GM18868 (cell line): ENCODE results near the gene ZCCHC8.
"Not testable (repeated sequence)": the region's sequence is repeated elsewhere in the genome, so short reads cannot be mapped to it uniquely, and the experiment has no call there.

Experiments used
- ATAC-seq: cut with Tn5 transposase; IDR thresholded peaks from one replicate; pipeline ENCODE4 v1.9.1; 2021; ENCODE audit warnings: mild to moderate bottlenecking, moderate library complexity; ENCODE audit not compliant: unreplicated experiment

ZCCHC8 gene

GRCh38 chr12:122473543-122474323, 27.0 kb downstream of the ZCCHC8 start:
- peak; percentile 67 for ATAC-seq

GRCh38 chr12:122471324-122472226, 29.2 kb downstream of the ZCCHC8 start:
- no peak for ATAC-seq

- ATAC-seq = not testable (repeated sequence)
Observed at GRCh38 chr12:122470576-122470975, 30.2 kb downstream of the ZCCHC8 start.

GRCh38 chr12:122469856-122470255, 30.9 kb downstream of the ZCCHC8 start:
- ATAC-seq = not testable (repeated sequence)

- ATAC-seq = no peak
Observed at GRCh38 chr12:122467983-122468382, 32.7 kb downstream of the ZCCHC8 start.

GRCh38 chr12:122464317-122465042, 36.3 kb downstream of the ZCCHC8 start:
- ATAC-seq = not testable (repeated sequence)

- no peak for ATAC-seq
Observed at GRCh38 chr12:122460641-122461040, 40.1 kb downstream of the ZCCHC8 start.

GRCh38 chr12:122460061-122460460, 40.7 kb downstream of the ZCCHC8 start:
- no peak for ATAC-seq

- no peak for ATAC-seq
Observed at GRCh38 chr12:122459211-122459610, 41.5 kb downstream of the ZCCHC8 start.

GRCh38 chr12:122458105-122459035, 42.4 kb downstream of the ZCCHC8 start:
- no peak for ATAC-seq

- ATAC-seq = no peak
Observed at GRCh38 chr12:122457627-122458026, 43.1 kb downstream of the ZCCHC8 start.

- no peak for ATAC-seq
Observed at GRCh38 chr12:122454739-122455138, 46.0 kb downstream of the ZCCHC8 start.

- no peak for ATAC-seq
Observed at GRCh38 chr12:122454250-122454721, 46.4 kb downstream of the ZCCHC8 start.

GRCh38 chr12:122452701-122453285, 47.9 kb downstream of the ZCCHC8 start:
- ATAC-seq = no peak

- no peak for ATAC-seq
Observed at GRCh38 chr12:122449317-122449716, 51.4 kb downstream of the ZCCHC8 start.

- not testable (repeated sequence) for ATAC-seq
Observed at GRCh38 chr12:122447825-122448224, 52.9 kb downstream of the ZCCHC8 start.

- not testable (repeated sequence) for ATAC-seq
Observed at GRCh38 chr12:122446390-122446789, 54.3 kb downstream of the ZCCHC8 start.

GRCh38 chr12:122444071-122444470, 56.7 kb downstream of the ZCCHC8 start:
- ATAC-seq = not testable (repeated sequence)

GRCh38 chr12:122438822-122439221, 61.9 kb downstream of the ZCCHC8 start:
- not testable (repeated sequence) for ATAC-seq
